AG08395 (cell line): ENCODE results near the gene CBFA2T3.
"Not testable (repeated sequence)": the region's sequence is repeated elsewhere in the genome, so short reads cannot be mapped to it uniquely, and the experiment has no call there.

Experiments used
- DNase-seq: peaks from one replicate; pipeline ENCODE4 v3.0.0; 2012; ENCODE audit warnings: mixed read lengths, low spot score

Gene CBFA2T3

GRCh38 chr16:88922826-88923410 lies 54.1 kb downstream of the CBFA2T3 start:
- DNase-seq: no peak

- peak; percentile 69 for DNase-seq
Observed at GRCh38 chr16:88922114-88922825, 54.7 kb downstream of the CBFA2T3 start.

GRCh38 chr16:88921591-88921990 lies 55.4 kb downstream of the CBFA2T3 start:
- no peak for DNase-seq

GRCh38 chr16:88920618-88921590 lies 56.1 kb downstream of the CBFA2T3 start:
- peak; percentile 84 for DNase-seq

GRCh38 chr16:88919936-88920335 lies 57.1 kb downstream of the CBFA2T3 start:
- DNase-seq: no peak

- not testable (repeated sequence) for DNase-seq
Observed at GRCh38 chr16:88918896-88919295, 58.1 kb downstream of the CBFA2T3 start.

GRCh38 chr16:88917915-88918627 lies 58.9 kb downstream of the CBFA2T3 start:
- no peak for DNase-seq

GRCh38 chr16:88917146-88917914 lies 59.7 kb downstream of the CBFA2T3 start:
- DNase-seq: no peak

GRCh38 chr16:88915639-88916327 lies 61.2 kb downstream of the CBFA2T3 start:
- DNase-seq: no peak

- peak; percentile 91 for DNase-seq
Observed at GRCh38 chr16:88914750-88915368, 62.1 kb downstream of the CBFA2T3 start.

GRCh38 chr16:88913870-88914269 lies 63.1 kb downstream of the CBFA2T3 start:
- DNase-seq: no peak

- DNase-seq: no peak
Observed at GRCh38 chr16:88913001-88913612, 63.9 kb downstream of the CBFA2T3 start.

GRCh38 chr16:88912556-88912955 lies 64.5 kb downstream of the CBFA2T3 start:
- DNase-seq: no peak

- no peak for DNase-seq
Observed at GRCh38 chr16:88911946-88912310, 65.1 kb downstream of the CBFA2T3 start.

GRCh38 chr16:88911136-88911945 lies 65.7 kb downstream of the CBFA2T3 start:
- DNase-seq: no peak

- DNase-seq: no peak
Observed at GRCh38 chr16:88910284-88911135, 66.5 kb downstream of the CBFA2T3 start.

- DNase-seq: no peak
Observed at GRCh38 chr16:88909431-88910210, 67.4 kb downstream of the CBFA2T3 start.
